Thyroid gland (tissue), 4 donors: ENCODE data around the gene GALNT17. TPM values are rescaled to one million over a fixed set of nuclear protein-coding genes. Genes with fewer than 3 reads are reported as not detected.

Experiments
- DNase-seq, 2 donors: peaks; one replicate each; pipeline ENCODE4 v3.0.0-alpha.2; 2019
- H3K27ac ChIP-seq, 3 donors: fragments of 200-600 bp; sonication (generic); 1 replicate in 2 of 3; 2 replicates in 1 of 3; pipeline ENCODE4 v1.5.1; 2016 to 2019; ENCODE audit warnings: mild to moderate bottlenecking in 1 of 3, moderate library complexity in 1 of 3
- H3K27me3 ChIP-seq: fragments of 200-600 bp; sonication (generic); one replicate; pipeline ENCODE4 v1.5.1; 2019
- H3K36me3 ChIP-seq, 2 donors: fragments of 200-600 bp; sonication (generic); one replicate each; pipeline ENCODE4 v1.5.1; 2016 to 2019
- H3K4me1 ChIP-seq, 2 donors: fragments of 200-600 bp; sonication (generic); one replicate each; pipeline ENCODE4 v1.5.1; 2017 to 2019
- H3K4me3 ChIP-seq, 3 donors: fragments of 200-600 bp; sonication (generic); replicated peaks in 1 of 3; 1 replicate in 2 of 3; 2 replicates in 1 of 3; pipeline ENCODE4 v1.5.1; 2016; ENCODE audit warnings: mild to moderate bottlenecking in 1 of 3
- H3K9me3 ChIP-seq: fragments of 200-600 bp; sonication (generic); one replicate; pipeline ENCODE4 v1.5.1; 2017
- POLR2A ChIP-seq, 2 donors: fragments of 450-650 bp; IDR thresholded peaks; one replicate each; pipeline ENCODE4 v1.6.1; 2017; ENCODE audit warnings: antibody characterized with exemption in 2 of 2, mild to moderate bottlenecking in 2 of 2, moderate library complexity in 1 of 2
- WGBS, 2 donors: methylation state at CpG; one replicate each; pipeline ENCODE4 v1.1.5; 2017; 5-methylcytosine and 5-hydroxymethylcytosine counted together
- intact Hi-C: fragments of 100-400 bp; cut with DNase I; formaldehyde crosslinking; loops from one replicate; pipeline ENCODE4 v1.15.1; 2023
- total RNA-seq, 4 donors: library from RNA; depleted of rRNA; stranded (reverse); fragments of >200 nt; gene quantifications; one replicate each; pipeline ENCODE4 v1.2.3, GENCODE V29; 2016
- TF ChIP-seq, protein P1 (sequence below), 6 experiments: fragments of 200-600 bp in 3 of 6; fragments of 450-650 bp in 3 of 6; sonication (generic) in 3 of 6; IDR thresholded peaks; one replicate each; pipeline ENCODE4 v1.5.1; 2016 to 2019; ENCODE audit warnings: antibody characterized with exemption in 6 of 6, mild to moderate bottlenecking in 2 of 6, inconsistent platforms in 1 of 6, moderate library complexity in 1 of 6

Gene GALNT17
- total RNA-seq, 4 donors from 2014 or later = 5.8 to 63.8 (median 37.1) TPM

DNA sequence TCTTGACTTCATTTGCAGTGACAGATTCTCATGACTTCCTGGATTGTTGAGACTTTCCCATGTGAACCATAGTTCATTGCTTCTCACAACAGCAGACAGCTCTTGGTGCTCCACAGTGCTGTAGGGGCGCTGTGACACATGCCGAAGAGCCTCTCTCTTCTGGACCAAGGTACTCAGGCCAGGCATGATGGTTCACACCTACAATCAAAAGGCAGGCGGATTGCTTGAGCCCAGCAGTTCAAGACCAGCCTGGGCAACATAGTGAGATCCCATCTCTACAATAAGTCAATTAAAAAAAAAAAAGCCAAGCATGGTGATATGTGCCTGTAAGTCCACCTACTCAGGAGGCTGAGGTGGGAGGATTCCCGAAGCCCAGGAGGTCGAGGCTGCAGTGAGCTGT lies 354.5 kb downstream of the GALNT17 start:
- H3K4me1 ChIP-seq = no peaks in the 10 kb centered on the region
- no peaks in the 10 kb centered on the region for H3K27me3 ChIP-seq
- intact Hi-C loops = no loop called here
- no peaks in the 10 kb centered on the region for H3K36me3 ChIP-seq
- no peak overlapping the region for H3K4me3 ChIP-seq
- WGBS, 2 donors = 90 to 93% methylated on average over 5 of the region's 5 CpGs
- no peak for TF ChIP-seq POLR2A (IDR thresholded peaks at IDR 0.05)
- TF ChIP-seq, protein P1, sequence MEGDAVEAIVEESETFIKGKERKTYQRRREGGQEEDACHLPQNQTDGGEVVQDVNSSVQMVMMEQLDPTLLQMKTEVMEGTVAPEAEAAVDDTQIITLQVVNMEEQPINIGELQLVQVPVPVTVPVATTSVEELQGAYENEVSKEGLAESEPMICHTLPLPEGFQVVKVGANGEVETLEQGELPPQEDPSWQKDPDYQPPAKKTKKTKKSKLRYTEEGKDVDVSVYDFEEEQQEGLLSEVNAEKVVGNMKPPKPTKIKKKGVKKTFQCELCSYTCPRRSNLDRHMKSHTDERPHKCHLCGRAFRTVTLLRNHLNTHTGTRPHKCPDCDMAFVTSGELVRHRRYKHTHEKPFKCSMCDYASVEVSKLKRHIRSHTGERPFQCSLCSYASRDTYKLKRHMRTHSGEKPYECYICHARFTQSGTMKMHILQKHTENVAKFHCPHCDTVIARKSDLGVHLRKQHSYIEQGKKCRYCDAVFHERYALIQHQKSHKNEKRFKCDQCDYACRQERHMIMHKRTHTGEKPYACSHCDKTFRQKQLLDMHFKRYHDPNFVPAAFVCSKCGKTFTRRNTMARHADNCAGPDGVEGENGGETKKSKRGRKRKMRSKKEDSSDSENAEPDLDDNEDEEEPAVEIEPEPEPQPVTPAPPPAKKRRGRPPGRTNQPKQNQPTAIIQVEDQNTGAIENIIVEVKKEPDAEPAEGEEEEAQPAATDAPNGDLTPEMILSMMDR (IDR thresholded peaks at IDR 0.05) = no peak
- no peaks in the 10 kb centered on the region for H3K9me3 ChIP-seq
- DNase-seq = no peak
- H3K27ac ChIP-seq = no peak overlapping the region

DNA sequence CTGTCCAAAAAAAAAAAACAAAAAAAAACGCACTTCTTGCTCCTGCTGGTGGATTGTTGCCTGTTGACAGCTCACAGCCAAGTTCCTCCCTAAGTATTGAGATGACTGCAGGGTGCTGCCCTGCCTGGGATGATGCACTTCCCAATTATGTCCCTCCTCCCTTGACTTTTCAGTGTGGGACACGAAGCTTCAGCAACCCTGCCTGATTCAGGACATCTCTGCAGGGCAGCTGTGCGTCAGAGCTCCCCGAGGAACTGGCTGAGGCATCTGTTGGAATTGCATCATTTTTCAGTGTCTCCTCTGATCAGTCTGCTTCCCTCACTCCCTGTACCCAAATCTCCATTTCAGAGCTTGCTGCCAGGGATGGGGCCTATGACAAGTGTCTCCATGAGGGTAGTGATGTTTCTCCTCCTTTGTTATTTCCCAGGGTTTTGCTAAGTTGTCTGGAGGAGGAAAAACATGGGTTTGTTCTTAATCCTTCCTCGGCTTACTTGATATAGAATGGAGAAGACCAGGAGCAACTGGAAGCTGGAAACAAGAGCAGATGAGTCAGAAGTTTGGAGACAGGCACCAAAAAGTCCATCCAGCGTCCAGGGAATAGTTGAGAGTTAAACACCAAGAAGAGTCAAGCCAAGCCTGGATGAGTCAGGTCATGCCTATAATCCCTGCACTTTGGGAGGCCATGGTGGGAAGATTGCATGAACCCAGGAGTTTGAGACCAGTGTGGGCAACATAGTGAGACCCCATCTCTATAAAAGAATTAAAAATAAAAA lies 355.1 kb downstream of the GALNT17 start:
- H3K27ac ChIP-seq = no peak overlapping the region
- TF ChIP-seq, protein P1 (IDR thresholded peaks at IDR 0.05) = no peak
- TF ChIP-seq POLR2A (IDR thresholded peaks at IDR 0.05) = no peak

DNA sequence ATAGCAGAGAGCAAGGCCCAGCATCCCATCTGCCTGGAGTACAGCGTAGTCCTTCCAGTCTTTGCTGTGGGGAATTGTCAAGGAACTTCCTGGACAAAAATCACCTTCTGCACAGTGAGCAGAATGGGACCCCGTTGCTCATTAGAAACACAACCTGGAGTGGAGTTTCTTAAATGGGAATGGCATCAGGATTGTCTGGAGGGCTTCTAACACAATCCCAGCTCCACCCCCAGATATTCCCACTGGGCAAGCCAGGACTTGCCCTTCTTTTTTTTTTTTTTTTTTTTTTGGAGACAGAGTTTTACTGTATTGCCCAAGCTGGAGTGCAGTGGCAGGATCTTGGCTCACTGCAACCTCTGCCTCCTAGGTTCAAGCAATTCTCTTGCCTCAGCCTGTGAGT lies 356.4 kb downstream of the GALNT17 start:
- H3K36me3 ChIP-seq = no peaks in the 10 kb centered on the region
- no peak overlapping the region for H3K27ac ChIP-seq
- intact Hi-C loops = no loop called here
- WGBS, 2 donors = 69 to 73% methylated on average over 2 of the region's 2 CpGs
- no peaks in the 10 kb centered on the region for H3K27me3 ChIP-seq
- no peak for DNase-seq
- no peaks in the 10 kb centered on the region for H3K9me3 ChIP-seq
- TF ChIP-seq POLR2A (IDR thresholded peaks at IDR 0.05) = no peak
- TF ChIP-seq, protein P1 (IDR thresholded peaks at IDR 0.05) = no peak
- H3K4me3 ChIP-seq = no peak overlapping the region
- no peaks in the 10 kb centered on the region for H3K4me1 ChIP-seq

More for the DNA sequence above, 355.1 kb downstream of the GALNT17 start:
- intact Hi-C loops = no loop called here
- no peaks in the 10 kb centered on the region for H3K36me3 ChIP-seq
- H3K27me3 ChIP-seq = no peaks in the 10 kb centered on the region
- H3K9me3 ChIP-seq = no peaks in the 10 kb centered on the region
- H3K4me1 ChIP-seq = no peaks in the 10 kb centered on the region
- WGBS, 2 donors = 79 to 81% methylated on average over 6 of the region's 6 CpGs
- DNase-seq = no peak
- no peak overlapping the region for H3K4me3 ChIP-seq

DNA sequence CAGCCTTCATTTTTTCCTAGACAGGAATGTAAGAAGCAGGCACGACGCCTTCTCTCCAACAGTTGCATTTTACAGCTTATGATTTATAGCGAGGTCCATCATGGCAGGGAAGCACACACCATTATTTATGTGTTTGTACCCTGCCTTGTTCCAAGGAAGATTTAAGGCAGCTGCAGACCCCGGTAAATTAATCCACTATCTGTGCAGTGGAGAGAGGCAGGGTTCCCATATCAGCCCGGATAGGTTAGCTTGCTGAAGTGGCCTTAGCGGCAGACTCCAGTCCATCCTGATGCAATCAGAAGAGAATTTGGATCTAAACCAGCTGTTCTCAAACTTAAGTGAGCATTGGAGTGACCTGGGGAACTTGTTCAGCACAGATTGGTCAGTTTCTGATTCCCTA lies 359.4 kb downstream of the GALNT17 start:
- no peaks in the 10 kb centered on the region for H3K27me3 ChIP-seq
- intact Hi-C loops = no loop called here
- TF ChIP-seq POLR2A (IDR thresholded peaks at IDR 0.05) = no peak
- H3K4me3 ChIP-seq = no peak overlapping the region
- no peak overlapping the region for H3K27ac ChIP-seq
- 58 to 75% methylated on average over 6 of the region's 6 CpGs for WGBS, 2 donors
- no peaks in the 10 kb centered on the region for H3K9me3 ChIP-seq
- no peak for DNase-seq
- H3K4me1 ChIP-seq = no peaks in the 10 kb centered on the region
- no peaks in the 10 kb centered on the region for H3K36me3 ChIP-seq

DNA sequence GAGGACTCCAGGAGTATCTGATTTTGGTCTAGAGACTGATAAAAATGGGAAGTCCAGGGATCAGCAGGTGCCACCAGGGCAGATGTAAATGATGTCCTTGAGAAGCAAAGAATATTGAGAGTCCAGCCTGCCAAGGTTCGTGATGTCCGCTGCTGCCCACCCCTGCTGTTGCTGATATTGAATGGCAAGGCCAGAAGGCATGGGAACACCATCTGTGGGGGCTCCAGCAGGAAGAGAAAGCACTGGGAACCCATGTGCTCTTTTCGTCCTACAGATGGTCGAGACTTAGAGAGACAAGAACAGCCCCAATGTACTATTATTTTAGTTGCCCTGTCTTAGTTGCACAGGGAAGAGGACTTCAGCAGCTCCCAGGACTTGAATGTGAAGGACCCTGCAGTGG lies 363.9 kb downstream of the GALNT17 start:
- no peak for DNase-seq
- Histone ChIP-seq H3K36me3 (no peaks in the 10 kb centered on the region), H3K4me1 (no peaks in the 10 kb centered on the region), H3K27ac (no peak overlapping the region), H3K27me3 (no peaks in the 10 kb centered on the region), H3K4me3 (no peak overlapping the region), H3K9me3 (no peaks in the 10 kb centered on the region)
- TF ChIP-seq POLR2A (IDR thresholded peaks at IDR 0.05) = no peak
- TF ChIP-seq, protein P1 (IDR thresholded peaks at IDR 0.05) = no peak
- WGBS, 2 donors = 87 to 91% methylated on average over 3 to 4 of the region's 4 CpGs
- intact Hi-C loops = no loop called here
